Small intestine (tissue), 16 donors: ENCODE results near the gene SERPINB10. TPM values are rescaled to one million over a fixed set of nuclear protein-coding genes. Genes with fewer than 3 reads are reported as not detected.

Experiments
- DNase-seq, 2 donors: peaks; one replicate each; pipeline versions ENCODE4 v3.0.0 to v3.0.0-alpha.2; 2013
- FAIRE-seq: peaks from 2 replicates; lab custom pipeline; 2012; peaks lifted over from hg19 to GRCh38; lab: Jason Lieb, UNC
- H3K27ac ChIP-seq, 3 donors: one replicate each; pipeline ENCODE4 v1.5.1; 2013; ENCODE audit warnings: low read length in 2 of 3, mild to moderate bottlenecking in 2 of 3, control low read depth in 1 of 3, inconsistent platforms in 1 of 3, low read depth in 1 of 3, moderate library complexity in 1 of 3
- H3K27me3 ChIP-seq, 3 donors: one replicate each; pipeline ENCODE4 v1.6.1; 2013; ENCODE audit warnings: low read length in 3 of 3, inconsistent platforms in 1 of 3; ENCODE audit not compliant: control insufficient read depth in 3 of 3, insufficient read depth in 3 of 3
- H3K36me3 ChIP-seq, 3 donors: one replicate each; pipeline ENCODE4 v1.6.1; 2013; ENCODE audit warnings: low read length in 3 of 3, inconsistent platforms in 1 of 3, low read depth in 1 of 3, mild to moderate bottlenecking in 1 of 3, moderate library complexity in 1 of 3; ENCODE audit not compliant: control insufficient read depth in 3 of 3, insufficient read depth in 2 of 3
- H3K4me1 ChIP-seq, 3 donors: one replicate each; pipeline ENCODE4 v1.6.1; 2013; ENCODE audit warnings: low read length in 2 of 3, inconsistent platforms in 1 of 3, low read depth in 1 of 3, mild to moderate bottlenecking in 1 of 3, moderate library complexity in 1 of 3; ENCODE audit not compliant: control insufficient read depth in 3 of 3, insufficient read depth in 2 of 3
- H3K4me3 ChIP-seq, 3 donors: one replicate each; pipeline ENCODE4 v1.5.1; 2013; ENCODE audit warnings: low read length in 3 of 3, control low read depth in 1 of 3, inconsistent platforms in 1 of 3, low read depth in 1 of 3, mild to moderate bottlenecking in 1 of 3, moderate library complexity in 1 of 3
- H3K9me3 ChIP-seq, 2 donors: one replicate each; pipeline ENCODE4 v1.6.1; 2013; ENCODE audit warnings: low read depth in 1 of 2, low read length in 1 of 2; ENCODE audit not compliant: control insufficient read depth in 2 of 2, insufficient read depth in 1 of 2
- WGBS, 3 donors: extraction: QIAGEN DNeasy Blood & Tissue Kit; methylation state at CpG; one replicate each; pipeline ENCODE4 v1.1.7; 2013; 5-methylcytosine and 5-hydroxymethylcytosine counted together
- long read RNA-seq, 10 donors: transcript quantifications; one replicate each; lab custom pipeline, GENCODE V29; 2026
- polyA plus RNA-seq, 4 donors: library from polyadenylated mRNA; stranded (reverse) in 3 of 4; unstranded in 1 of 4; fragments of 200-250 nt in 3 of 4; fragments of 120-200 nt in 1 of 4; gene quantifications; one replicate each; pipeline versions ENCODE4 v1.2.1 to v1.2.3, GENCODE V29; 2013
- donor health status: healthy with polysubstance abuse.
- donor health status: control.
- donor health status: control.
- donor health status: Bipolar disorder and iron deficiency.
- donor health status: healthy.

SERPINB10 gene, protein sequence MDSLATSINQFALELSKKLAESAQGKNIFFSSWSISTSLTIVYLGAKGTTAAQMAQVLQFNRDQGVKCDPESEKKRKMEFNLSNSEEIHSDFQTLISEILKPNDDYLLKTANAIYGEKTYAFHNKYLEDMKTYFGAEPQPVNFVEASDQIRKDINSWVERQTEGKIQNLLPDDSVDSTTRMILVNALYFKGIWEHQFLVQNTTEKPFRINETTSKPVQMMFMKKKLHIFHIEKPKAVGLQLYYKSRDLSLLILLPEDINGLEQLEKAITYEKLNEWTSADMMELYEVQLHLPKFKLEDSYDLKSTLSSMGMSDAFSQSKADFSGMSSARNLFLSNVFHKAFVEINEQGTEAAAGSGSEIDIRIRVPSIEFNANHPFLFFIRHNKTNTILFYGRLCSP
- under 1 TPM in 1 of 4 donors, not detected in 3; 0.07 TPM for polyA plus RNA-seq
- long read RNA-seq, donor 1 = 0 reads
- long read RNA-seq, donor 2 = 0 reads
- long read RNA-seq, donor 3 = 0 reads
- long read RNA-seq, donor 4 = 0 reads
- long read RNA-seq, donor 5 = 0 reads
- long read RNA-seq, donor 6 = 0 reads
- long read RNA-seq, donor 7 = 0 reads
- long read RNA-seq, donor 8 = 0 reads
- long read RNA-seq, donor 9 = 0 reads
- long read RNA-seq, donor 10 = 0 reads

DNA sequence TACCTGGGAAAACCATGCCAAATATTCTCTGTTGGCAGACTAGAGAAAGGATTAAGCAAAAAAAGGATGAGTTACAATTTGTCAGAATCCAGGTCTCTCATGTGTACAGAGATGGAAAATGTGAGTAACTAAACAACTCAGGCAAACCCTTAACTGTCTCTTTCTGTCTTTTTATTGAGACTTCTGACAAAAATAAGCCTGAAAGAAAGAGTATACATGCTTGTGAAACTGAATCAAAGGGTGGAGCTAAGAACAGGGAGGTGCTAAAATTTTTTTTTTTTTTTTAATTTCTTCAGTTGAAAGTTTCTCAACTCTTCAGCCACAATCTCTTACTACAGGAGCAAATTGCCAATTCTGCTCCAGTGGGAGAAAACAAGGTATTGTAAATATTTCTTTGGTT is at the start of gene SERPINB10:
Gene SERPINB10, plus strand, starts transcription at position 295 of the 400 bp plus-strand sequence. CDS start 7,553 bp downstream, outside the sequence.
- no peak within 1 kb of the TSS for H3K4me3 ChIP-seq
- FAIRE-seq = no peak
- H3K27ac ChIP-seq = no peak within 1 kb of the TSS
- H3K9me3 ChIP-seq = no peaks in the 10 kb centered on the region
- no peaks in the 10 kb centered on the region for H3K4me1 ChIP-seq
- no peak for DNase-seq
- no peaks in the 10 kb centered on the region for H3K36me3 ChIP-seq
- no peaks in the 10 kb centered on the region for H3K27me3 ChIP-seq

DNA sequence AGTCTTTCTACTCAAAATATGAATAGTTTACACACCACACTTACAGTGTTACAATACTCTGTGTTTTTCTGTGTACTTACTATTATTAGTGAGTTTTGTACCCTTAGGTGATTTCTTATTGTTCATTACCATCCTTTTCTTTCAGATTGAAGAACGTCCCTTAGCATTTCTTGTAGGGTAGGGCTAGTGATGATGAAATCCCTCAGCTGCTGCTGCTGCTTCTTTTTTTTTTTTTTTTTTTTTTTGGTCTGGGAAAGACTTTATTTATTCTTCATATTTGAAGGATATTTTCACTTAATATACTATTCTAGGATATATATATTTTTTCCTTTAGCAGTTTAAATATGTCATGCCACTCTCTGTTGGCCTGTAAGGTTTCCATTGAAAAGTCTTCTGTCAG is 49.3 kb upstream of the SERPINB10 start:
- Histone ChIP-seq H3K4me3 (no peak overlapping the region), H3K36me3 (no peaks in the 10 kb centered on the region), H3K4me1 (no peaks in the 10 kb centered on the region), H3K9me3 (no peaks in the 10 kb centered on the region), H3K27ac (no peak overlapping the region), H3K27me3 (no peaks in the 10 kb centered on the region)
- DNase-seq = no peak
- FAIRE-seq = no peak
- 52 to 64% (median 59%) methylated on average over 1 of the region's 1 CpG for WGBS, 3 donors

DNA sequence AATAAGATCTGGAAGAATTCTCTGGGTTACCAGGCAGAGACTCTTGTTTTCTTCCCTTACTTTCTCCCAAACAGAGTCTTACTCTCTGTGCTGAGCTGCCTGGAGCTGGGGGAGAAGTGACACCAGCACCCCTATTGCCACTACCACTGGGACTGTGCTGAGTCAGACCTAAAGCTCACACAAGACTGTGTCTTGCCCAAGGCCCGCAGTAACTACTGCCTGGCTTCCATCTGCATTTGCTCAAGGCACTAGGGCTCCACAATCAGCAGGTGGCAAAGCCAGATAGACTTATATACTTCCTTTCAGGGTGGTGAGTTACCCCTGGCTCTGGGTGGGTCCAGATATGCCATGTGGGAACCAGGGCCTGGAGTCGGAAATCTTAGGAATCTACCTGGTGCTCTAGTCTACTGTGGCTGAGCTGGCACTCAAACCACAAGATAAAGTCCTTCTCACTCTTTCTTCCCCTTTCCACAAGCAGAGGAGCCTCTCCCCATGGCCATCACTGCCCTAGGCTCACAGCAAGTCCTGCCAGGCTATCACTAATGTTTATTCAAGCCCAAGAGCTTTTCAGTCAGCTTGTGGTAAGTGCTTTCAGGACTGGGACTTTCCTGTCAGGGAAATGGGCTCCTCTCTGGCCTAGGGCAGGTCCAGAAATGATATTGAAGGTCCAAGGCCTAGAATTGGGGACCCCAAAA is 47.8 kb upstream of the SERPINB10 start:
- Histone ChIP-seq H3K27me3 (no peaks in the 10 kb centered on the region), H3K27ac (no peak overlapping the region), H3K4me1 (no peaks in the 10 kb centered on the region), H3K9me3 (no peaks in the 10 kb centered on the region), H3K36me3 (no peaks in the 10 kb centered on the region), H3K4me3 (no peak overlapping the region)
- no peak for FAIRE-seq
- WGBS, 3 donors = 67 to 90% (median 81%) methylated on average over 2 of the region's 2 CpGs
- no peak for DNase-seq

DNA sequence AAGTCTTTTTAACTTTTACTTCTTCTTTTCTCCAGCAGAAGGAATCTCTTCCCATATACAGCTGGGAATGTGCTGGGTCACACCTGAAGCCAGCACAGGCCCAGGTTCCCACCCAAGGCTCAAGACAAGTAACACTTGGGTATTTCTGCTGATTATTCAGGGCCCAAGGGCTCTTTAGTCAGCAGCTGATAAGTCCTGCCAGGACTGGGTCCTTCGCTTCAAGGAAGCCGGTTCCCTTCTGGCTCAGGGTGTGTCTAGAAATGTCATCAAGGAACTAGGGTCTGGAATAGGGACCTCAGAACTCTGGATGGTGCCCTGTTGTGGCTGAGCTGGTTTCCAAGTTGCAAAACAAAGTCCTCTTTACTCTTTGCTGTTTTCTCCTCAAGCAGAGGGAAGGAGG is 47.2 kb upstream of the SERPINB10 start:
- Histone ChIP-seq H3K27ac (no peak overlapping the region), H3K36me3 (no peaks in the 10 kb centered on the region), H3K4me1 (no peaks in the 10 kb centered on the region), H3K9me3 (no peaks in the 10 kb centered on the region), H3K4me3 (no peak overlapping the region), H3K27me3 (no peaks in the 10 kb centered on the region)
- no peak for DNase-seq
- FAIRE-seq = no peak
- 66 to 79% (median 71%) methylated on average over 2 of the region's 2 CpGs for WGBS, 3 donors

DNA sequence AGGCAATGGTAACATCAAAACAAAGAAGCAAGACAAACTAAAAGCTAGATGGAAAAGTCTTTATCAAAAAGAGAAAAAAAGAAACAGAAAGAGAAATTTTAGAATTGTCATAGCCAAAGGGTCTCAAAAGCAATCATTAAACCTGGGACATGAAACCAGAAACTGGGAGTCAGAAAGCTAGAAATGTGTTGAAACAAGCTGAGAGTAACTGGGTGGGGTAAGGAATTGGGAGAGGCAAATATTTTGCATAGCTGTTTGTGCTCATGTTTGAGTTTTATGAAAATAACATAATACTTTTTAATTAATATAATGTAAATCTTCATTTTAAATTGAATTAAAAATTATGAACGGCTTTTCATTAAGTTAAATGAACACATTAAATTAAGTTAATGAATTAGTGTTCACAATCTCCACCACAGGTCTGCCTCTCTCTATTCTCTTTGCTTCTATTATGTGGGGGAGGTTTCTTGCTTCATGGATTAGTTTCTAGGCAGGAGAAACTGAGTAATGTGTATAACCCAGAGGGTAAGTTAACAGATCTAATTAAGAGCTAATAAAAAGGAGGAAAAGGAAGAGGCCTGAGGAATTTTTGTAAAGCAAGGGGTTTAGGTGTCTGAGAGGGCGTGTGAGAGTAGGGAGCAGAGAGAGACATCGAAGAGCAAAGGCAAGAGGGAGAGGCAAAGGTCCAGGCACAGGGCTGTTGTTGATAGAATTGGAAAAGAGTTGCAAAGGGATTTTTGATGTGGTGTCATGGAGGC is 40.2 kb upstream of the SERPINB10 start:
- DNase-seq = no peak
- WGBS, 3 donors = 71 to 84% (median 79%) methylated on average over 3 of the region's 3 CpGs
- no peaks in the 10 kb centered on the region for H3K36me3 ChIP-seq
- FAIRE-seq = no peak
- no peaks in the 10 kb centered on the region for H3K4me1 ChIP-seq
- no peaks in the 10 kb centered on the region for H3K27me3 ChIP-seq
- H3K4me3 ChIP-seq = no peak overlapping the region
- H3K27ac ChIP-seq = no peak overlapping the region
- no peaks in the 10 kb centered on the region for H3K9me3 ChIP-seq

DNA sequence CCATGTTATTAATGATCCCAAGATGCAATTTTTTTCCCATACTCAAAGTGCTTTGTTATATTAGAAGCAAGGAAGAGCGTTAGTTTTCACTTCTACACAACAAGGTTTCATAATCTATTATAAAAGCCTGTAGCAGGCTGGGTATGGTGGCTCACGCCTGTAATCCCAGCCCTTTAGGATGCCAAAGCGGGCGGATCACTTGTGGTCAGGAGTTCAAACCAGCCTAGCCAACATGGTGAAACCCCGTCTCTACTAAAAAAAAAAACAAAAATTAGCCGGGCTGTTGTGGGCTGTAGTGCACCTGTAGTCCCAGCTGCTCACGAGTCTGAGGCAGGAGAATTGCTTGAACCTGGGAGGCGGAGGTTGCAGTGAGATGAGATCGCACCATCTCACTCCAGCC is 39.2 kb upstream of the SERPINB10 start:
- no peaks in the 10 kb centered on the region for H3K4me1 ChIP-seq
- no peak overlapping the region for H3K4me3 ChIP-seq
- DNase-seq (no peak), FAIRE-seq (no peak)
- no peaks in the 10 kb centered on the region for H3K27me3 ChIP-seq
- H3K27ac ChIP-seq = no peak overlapping the region
- no peaks in the 10 kb centered on the region for H3K36me3 ChIP-seq
- no peaks in the 10 kb centered on the region for H3K9me3 ChIP-seq
- WGBS, 3 donors = 82 to 90% (median 84%) methylated on average over 9 of the region's 9 CpGs

DNA sequence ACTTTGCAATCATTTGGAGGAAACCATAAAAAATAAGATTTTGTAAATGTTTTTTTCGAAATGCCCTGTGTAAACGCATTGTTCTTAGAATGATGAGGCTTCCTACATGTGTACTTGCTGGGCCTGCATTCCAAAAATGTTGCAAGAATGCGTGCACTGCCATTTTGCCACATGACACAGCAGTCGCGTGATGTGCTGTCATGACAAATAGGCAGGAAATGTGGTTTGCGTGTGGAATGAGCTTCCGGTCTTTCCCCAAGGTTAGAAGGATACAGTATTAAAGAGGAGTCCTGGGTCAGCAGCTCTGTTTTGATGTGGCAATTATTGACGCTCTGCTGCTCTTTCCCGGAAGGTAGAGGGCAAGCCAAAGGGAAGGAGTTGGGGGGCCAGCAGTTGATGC is 38.4 kb upstream of the SERPINB10 start:
- no peak overlapping the region for H3K4me3 ChIP-seq

DNA sequence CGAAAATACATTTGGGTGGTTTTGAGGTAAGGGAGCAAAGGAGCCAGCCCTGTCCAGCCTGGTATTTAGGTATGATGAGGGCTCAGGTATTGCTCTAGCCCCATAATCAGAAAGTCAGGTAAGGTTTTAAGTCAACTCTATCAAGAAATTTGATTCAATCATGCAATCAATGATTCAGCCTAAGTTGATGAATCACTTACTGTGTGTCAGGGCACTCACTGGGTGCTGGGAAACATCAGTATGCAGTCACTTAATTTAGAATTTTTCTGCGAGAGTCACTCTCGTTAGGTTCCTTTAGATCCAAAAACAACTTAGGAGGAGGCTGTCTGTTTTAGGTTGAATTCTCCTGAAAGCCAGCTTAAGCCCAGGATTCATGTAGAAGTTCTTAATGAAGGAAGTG is 37.9 kb upstream of the SERPINB10 start:
- no peaks in the 10 kb centered on the region for H3K27me3 ChIP-seq
- no peaks in the 10 kb centered on the region for H3K4me1 ChIP-seq
- no peak for DNase-seq
- H3K4me3 ChIP-seq = no peak overlapping the region
- WGBS, 3 donors = 89 to 94% (median 90%) methylated on average over 3 of the region's 3 CpGs
- no peaks in the 10 kb centered on the region for H3K36me3 ChIP-seq
- no peaks in the 10 kb centered on the region for H3K9me3 ChIP-seq
- no peak for FAIRE-seq
- no peak overlapping the region for H3K27ac ChIP-seq

More for the DNA sequence above, 38.4 kb upstream of the SERPINB10 start:
- DNase-seq (no peak), FAIRE-seq (no peak)
- no peaks in the 10 kb centered on the region for H3K27me3 ChIP-seq
- no peak overlapping the region for H3K27ac ChIP-seq
- H3K9me3 ChIP-seq = no peaks in the 10 kb centered on the region
- WGBS, 3 donors = 74 to 84% (median 79%) methylated on average over 9 of the region's 9 CpGs
- H3K4me1 ChIP-seq = no peaks in the 10 kb centered on the region
- no peaks in the 10 kb centered on the region for H3K36me3 ChIP-seq
